Tibial nerve (tissue), 3 donors: ENCODE results near the gene TAF6.

Experiments
- POLR2A ChIP-seq, 2 donors: fragments of 450-650 bp; IDR thresholded peaks; one replicate each; pipeline ENCODE4 v1.6.1; 2017; ENCODE audit warnings: antibody characterized with exemption in 2 of 2, mild to moderate bottlenecking in 2 of 2, moderate library complexity in 2 of 2
- TF ChIP-seq, protein P1 (sequence below), 5 experiments: fragments of 200-600 bp in 3 of 5; fragments of 450-650 bp in 2 of 5; sonication (generic) in 3 of 5; IDR thresholded peaks; one replicate each; pipeline ENCODE4 v1.5.1; 2016 to 2019; ENCODE audit warnings: antibody characterized with exemption in 5 of 5, mild to moderate bottlenecking in 3 of 5, moderate library complexity in 2 of 5

- TF ChIP-seq, protein P1, sequence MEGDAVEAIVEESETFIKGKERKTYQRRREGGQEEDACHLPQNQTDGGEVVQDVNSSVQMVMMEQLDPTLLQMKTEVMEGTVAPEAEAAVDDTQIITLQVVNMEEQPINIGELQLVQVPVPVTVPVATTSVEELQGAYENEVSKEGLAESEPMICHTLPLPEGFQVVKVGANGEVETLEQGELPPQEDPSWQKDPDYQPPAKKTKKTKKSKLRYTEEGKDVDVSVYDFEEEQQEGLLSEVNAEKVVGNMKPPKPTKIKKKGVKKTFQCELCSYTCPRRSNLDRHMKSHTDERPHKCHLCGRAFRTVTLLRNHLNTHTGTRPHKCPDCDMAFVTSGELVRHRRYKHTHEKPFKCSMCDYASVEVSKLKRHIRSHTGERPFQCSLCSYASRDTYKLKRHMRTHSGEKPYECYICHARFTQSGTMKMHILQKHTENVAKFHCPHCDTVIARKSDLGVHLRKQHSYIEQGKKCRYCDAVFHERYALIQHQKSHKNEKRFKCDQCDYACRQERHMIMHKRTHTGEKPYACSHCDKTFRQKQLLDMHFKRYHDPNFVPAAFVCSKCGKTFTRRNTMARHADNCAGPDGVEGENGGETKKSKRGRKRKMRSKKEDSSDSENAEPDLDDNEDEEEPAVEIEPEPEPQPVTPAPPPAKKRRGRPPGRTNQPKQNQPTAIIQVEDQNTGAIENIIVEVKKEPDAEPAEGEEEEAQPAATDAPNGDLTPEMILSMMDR (IDR thresholded peaks at IDR 0.05) = no peak
- no peak for TF ChIP-seq POLR2A (IDR thresholded peaks at IDR 0.05)
Measured at GRCh38 chr7:100075418-100075817, 43.7 kb downstream of the TAF6 start.
